ENCODE results near the gene HMCN1. TPM values are rescaled to one million over a fixed set of nuclear protein-coding genes. Genes with fewer than 3 reads are reported as not detected.

Gene HMCN1
- total RNA-seq, 2 donors from 2014 or later: 6.5 to 7.4 TPM

- H3K27me3 Mint-ChIP-seq (ENCODE audit: insufficient read depth): no peaks in the 10 kb centered on the region
- no peak overlapping the region for H3K27ac Mint-ChIP-seq
- no peaks in the 10 kb centered on the region for H3K4me1 Mint-ChIP-seq
- WGBS, 2 experiments (ENCODE audit: insufficient coverage in 1 of 2, insufficient read length in 1 of 2): 88% methylated on average over 1 of the region's 1 CpG; no CpG with 5 or more reads in 1 of the 2 experiments
- no peak overlapping the region for H3K4me3 Mint-ChIP-seq
- peaks cover 5% of the 10 kb centered on the region for H3K27me3 ChIP-seq (ENCODE audit: control insufficient read depth, insufficient read depth, low read length, poor library complexity, severe bottlenecking)
- no peaks in the 10 kb centered on the region for H3K9me3 Mint-ChIP-seq
- H3K9ac ChIP-seq (ENCODE audit: extremely low read depth, low read length, poor library complexity, severe bottlenecking): no peak overlapping the region
- no peaks in the 10 kb centered on the region for H3K36me3 ChIP-seq (ENCODE audit: control insufficient read depth, insufficient read depth, low read length)
- no peak overlapping the region for H3K27ac ChIP-seq (ENCODE audit: low read depth, low read length)
- DNase-seq: no peak
- H3K36me3 Mint-ChIP-seq (ENCODE audit: low read depth): no peaks in the 10 kb centered on the region
- no peaks in the 10 kb centered on the region for H3K4me1 ChIP-seq (ENCODE audit: control insufficient read depth, insufficient read depth, low read length)
- TF ChIP-seq CTCF (conservative IDR thresholded peaks at IDR 0.05): no peak
- H3K9me3 ChIP-seq (ENCODE audit: control insufficient read depth, low read length): no peaks in the 10 kb centered on the region
- no peak overlapping the region for H3K4me3 ChIP-seq (ENCODE audit: low read length)
These were observed 24.9 kb downstream of the HMCN1 start for GRCh38 chr1:185759061-185759460.

- peaks cover 14% of the 10 kb centered on the region for H3K4me1 Mint-ChIP-seq
- no peaks in the 10 kb centered on the region for H3K9me3 Mint-ChIP-seq
- Histone ChIP-seq H3K4me1 (ENCODE audit: control insufficient read depth, insufficient read depth, low read length) (peaks cover 3% of the 10 kb centered on the region), H3K4me3 (ENCODE audit: low read length) (no peak overlapping the region), H3K9me3 (ENCODE audit: control insufficient read depth, low read length) (no peaks in the 10 kb centered on the region), H3K9ac (ENCODE audit: extremely low read depth, low read length, poor library complexity, severe bottlenecking) (no peak overlapping the region), H3K36me3 (ENCODE audit: control insufficient read depth, insufficient read depth, low read length) (no peaks in the 10 kb centered on the region), H3K27ac (ENCODE audit: low read depth, low read length) (no peak overlapping the region), H3K27me3 (ENCODE audit: control insufficient read depth, insufficient read depth, low read length, poor library complexity, severe bottlenecking) (peaks cover 5% of the 10 kb centered on the region)
- WGBS, 2 experiments (ENCODE audit: insufficient coverage in 1 of 2, insufficient read length in 1 of 2): 89 to 100% methylated on average over 1 to 3 of the region's 3 CpGs
- DNase-seq: no peak
- H3K36me3 Mint-ChIP-seq (ENCODE audit: low read depth): no peaks in the 10 kb centered on the region
- H3K27ac Mint-ChIP-seq: no peak overlapping the region
- no peak overlapping the region for H3K4me3 Mint-ChIP-seq
- TF ChIP-seq CTCF (conservative IDR thresholded peaks at IDR 0.05): no peak
- no peaks in the 10 kb centered on the region for H3K27me3 Mint-ChIP-seq (ENCODE audit: insufficient read depth)
These were observed 27.6 kb downstream of the HMCN1 start for GRCh38 chr1:185761841-185762240.

- Mint-ChIP-seq H3K36me3 (ENCODE audit: low read depth) (no peaks in the 10 kb centered on the region), H3K27ac (no peak overlapping the region)
These were observed 33.4 kb downstream of the HMCN1 start for GRCh38 chr1:185767508-185768120.

More at GRCh38 chr1:185767508-185768120, 33.4 kb downstream of the HMCN1 start:
- TF ChIP-seq CTCF (conservative IDR thresholded peaks at IDR 0.05): no peak
- Mint-ChIP-seq H3K27me3 (ENCODE audit: insufficient read depth) (no peaks in the 10 kb centered on the region), H3K9me3 (no peaks in the 10 kb centered on the region), H3K4me3 (no peak overlapping the region), H3K4me1 (peaks cover 30% of the 10 kb centered on the region)
- peaks cover 5% of the 10 kb centered on the region for H3K27me3 ChIP-seq (ENCODE audit: control insufficient read depth, insufficient read depth, low read length, poor library complexity, severe bottlenecking)
- 100% methylated on average over 1 of the region's 1 CpG for WGBS, 2 experiments (ENCODE audit: insufficient coverage in 1 of 2, insufficient read length in 1 of 2)
- no peak overlapping the region for H3K4me3 ChIP-seq (ENCODE audit: low read length)
- H3K36me3 ChIP-seq (ENCODE audit: control insufficient read depth, insufficient read depth, low read length): no peaks in the 10 kb centered on the region
- H3K9me3 ChIP-seq (ENCODE audit: control insufficient read depth, low read length): no peaks in the 10 kb centered on the region
- H3K9ac ChIP-seq (ENCODE audit: extremely low read depth, low read length, poor library complexity, severe bottlenecking): no peak overlapping the region
- peaks cover 3% of the 10 kb centered on the region for H3K4me1 ChIP-seq (ENCODE audit: control insufficient read depth, insufficient read depth, low read length)
- H3K27ac ChIP-seq (ENCODE audit: low read depth, low read length): no peak overlapping the region
- DNase-seq: no peak

Data from endodermal cell (in vitro differentiated cells).